Natural killer cell treated with Interleukin-12 subunit alpha and Interleukin-12 subunit beta and Interleukin-15 and Interleukin-18, amount 100 ng/mL, for 72 hours (primary cell): ENCODE data around the gene SGSH. TPM values are rescaled to one million over a fixed set of nuclear protein-coding genes. Genes with fewer than 3 reads are reported as not detected.

Experiments used
- ATAC-seq, 2 donors: fragments of 150-1000 bp; cut with Tn5 transposase in 1 of 2; sonication (Bioruptor Pico), chemical (Tn5 transposase) in 1 of 2; 2 replicates each; pipeline ENCODE4 v1.10.0; 2021
- DNase-seq: peaks from one replicate; pipeline ENCODE4 v3.0.0; 2022; ENCODE audit warnings: low spot score
- H3K27ac Mint-ChIP-seq, 2 donors: 1 replicate in 1 of 2; 2 replicates in 1 of 2; pipeline ENCODE4 v1.8.0; 2022; ENCODE audit warnings: mixed read lengths in 2 of 2, mild to moderate bottlenecking in 1 of 2, moderate library complexity in 1 of 2
- H3K27me3 Mint-ChIP-seq, 2 donors: 1 replicate in 1 of 2; 2 replicates in 1 of 2; pipeline ENCODE4 v1.8.0; 2022; ENCODE audit warnings: mixed read lengths in 2 of 2
- H3K36me3 Mint-ChIP-seq: one replicate; pipeline ENCODE4 v1.8.0; 2022; ENCODE audit warnings: mixed read lengths
- H3K4me1 Mint-ChIP-seq, 2 donors: 1 replicate in 1 of 2; 2 replicates in 1 of 2; pipeline ENCODE4 v1.8.0; 2022; ENCODE audit warnings: low read depth in 2 of 2, mixed read lengths in 2 of 2, mild to moderate bottlenecking in 1 of 2
- H3K4me3 Mint-ChIP-seq: one replicate; pipeline ENCODE4 v1.8.0; 2022; ENCODE audit warnings: mixed read lengths
- H3K9me3 Mint-ChIP-seq: 2 replicates; pipeline ENCODE4 v1.8.0; 2022; ENCODE audit warnings: mixed read lengths
- total RNA-seq, 2 donors: library from RNA; stranded (reverse); gene quantifications; one replicate each; pipeline ENCODE4 v1.2.3, GENCODE V29; 2022

Gene SGSH
- total RNA-seq, 2 donors from 2014 or later = 9.9 to 32.4 TPM

GRCh38 chr17:80216473-80217456, 3.4 kb downstream of the SGSH start:
- H3K4me1 Mint-ChIP-seq = peaks cover 22 to 24% of the 10 kb centered on the region in 2 donors
- H3K36me3 Mint-ChIP-seq = no peaks in the 10 kb centered on the region
- ATAC-seq (no peak), DNase-seq (no peak)
- peak overlapping the region in 1 of 2 donors; percentile 55 for H3K27ac Mint-ChIP-seq
- no peaks in the 10 kb centered on the region for H3K27me3 Mint-ChIP-seq
- no peaks in the 10 kb centered on the region for H3K9me3 Mint-ChIP-seq
- H3K4me3 Mint-ChIP-seq = no peak overlapping the region

DNA sequence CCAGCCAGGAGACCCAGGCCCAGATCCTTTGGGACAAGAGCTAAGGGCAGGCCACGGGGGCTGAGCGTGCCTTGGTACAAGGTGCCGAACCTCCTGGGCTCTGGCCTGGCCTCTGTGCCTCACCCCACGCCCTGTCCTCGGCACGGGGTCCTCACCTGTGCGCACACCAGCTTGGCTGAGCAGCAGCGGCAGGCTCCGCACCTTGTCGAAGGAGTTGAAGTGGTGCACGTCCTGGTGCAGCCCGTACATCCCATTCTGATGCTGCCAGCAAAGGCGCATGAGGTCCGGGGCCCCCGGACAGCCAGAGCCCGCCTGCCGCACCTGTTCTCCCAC, 5.3 kb downstream of the SGSH start:
- ATAC-seq (no peak), DNase-seq (no peak)
- H3K9me3 Mint-ChIP-seq = no peaks in the 10 kb centered on the region
- no peaks in the 10 kb centered on the region for H3K36me3 Mint-ChIP-seq
- H3K27ac Mint-ChIP-seq = no peak overlapping the region
- no peak overlapping the region for H3K4me3 Mint-ChIP-seq
- H3K4me1 Mint-ChIP-seq = peaks cover 19 to 24% of the 10 kb centered on the region in 2 donors
- no peaks in the 10 kb centered on the region for H3K27me3 Mint-ChIP-seq

- Mint-ChIP-seq H3K9me3 (no peaks in the 10 kb centered on the region), H3K36me3 (no peaks in the 10 kb centered on the region), H3K4me1 (peaks cover 13 to 19% of the 10 kb centered on the region in 2 donors), H3K27ac (no peak overlapping the region), H3K27me3 (no peaks in the 10 kb centered on the region), H3K4me3 (no peak overlapping the region)
- no peak for DNase-seq
- no peak for ATAC-seq
Observed at GRCh38 chr17:80214012-80214877, 5.9 kb downstream of the SGSH start.

- ATAC-seq (no peak), DNase-seq (no peak)
- Mint-ChIP-seq H3K4me3 (no peak overlapping the region), H3K27me3 (no peaks in the 10 kb centered on the region), H3K27ac (no peak overlapping the region), H3K4me1 (peaks cover 10 to 12% of the 10 kb centered on the region in 2 donors), H3K36me3 (no peaks in the 10 kb centered on the region), H3K9me3 (no peaks in the 10 kb centered on the region)
Observed at GRCh38 chr17:80213643-80213975, 6.5 kb downstream of the SGSH start.

- Mint-ChIP-seq H3K36me3 (no peaks in the 10 kb centered on the region), H3K4me3 (no peak overlapping the region), H3K27ac (no peak overlapping the region), H3K4me1 (peaks cover 7 to 9% of the 10 kb centered on the region in 2 donors), H3K9me3 (no peaks in the 10 kb centered on the region), H3K27me3 (no peaks in the 10 kb centered on the region)
- DNase-seq (no peak), ATAC-seq (no peak)
Observed at GRCh38 chr17:80212962-80213642, 7.0 kb downstream of the SGSH start.

GRCh38 chr17:80212511-80212910, 7.6 kb downstream of the SGSH start:
- Mint-ChIP-seq H3K4me1 (peaks cover 4 to 6% of the 10 kb centered on the region in 2 donors), H3K4me3 (no peak overlapping the region), H3K27me3 (no peaks in the 10 kb centered on the region), H3K9me3 (no peaks in the 10 kb centered on the region), H3K36me3 (no peaks in the 10 kb centered on the region), H3K27ac (no peak overlapping the region)
- DNase-seq = no peak
- no peak for ATAC-seq

DNA sequence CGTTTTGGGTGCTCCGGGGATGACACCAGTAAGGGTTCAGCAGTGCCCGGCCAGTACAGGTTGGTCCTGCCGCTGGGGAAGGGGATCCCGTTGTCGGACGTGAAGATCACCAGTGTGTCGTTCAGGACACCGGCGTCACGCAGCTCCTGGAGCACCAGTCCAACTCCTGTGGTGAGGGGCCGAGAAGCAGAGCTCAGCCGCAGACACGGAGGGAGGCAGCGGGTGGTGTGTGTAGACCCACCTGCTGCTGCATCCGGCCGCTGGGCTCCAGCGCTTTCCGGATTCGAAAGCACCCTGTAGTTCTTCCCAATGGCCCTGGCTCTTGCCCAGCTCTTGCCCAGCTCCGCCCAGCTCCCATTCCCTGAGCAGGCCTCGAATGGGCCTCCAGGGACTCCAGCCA, 8.0 kb downstream of the SGSH start:
- no peaks in the 10 kb centered on the region for H3K36me3 Mint-ChIP-seq
- no peaks in the 10 kb centered on the region for H3K27me3 Mint-ChIP-seq
- H3K27ac Mint-ChIP-seq = no peak overlapping the region
- no peaks in the 10 kb centered on the region for H3K9me3 Mint-ChIP-seq
- no peak overlapping the region for H3K4me3 Mint-ChIP-seq
- H3K4me1 Mint-ChIP-seq = peaks cover 0 to 2% of the 10 kb centered on the region in 2 donors
- DNase-seq (no peak), ATAC-seq (no peak)

DNA sequence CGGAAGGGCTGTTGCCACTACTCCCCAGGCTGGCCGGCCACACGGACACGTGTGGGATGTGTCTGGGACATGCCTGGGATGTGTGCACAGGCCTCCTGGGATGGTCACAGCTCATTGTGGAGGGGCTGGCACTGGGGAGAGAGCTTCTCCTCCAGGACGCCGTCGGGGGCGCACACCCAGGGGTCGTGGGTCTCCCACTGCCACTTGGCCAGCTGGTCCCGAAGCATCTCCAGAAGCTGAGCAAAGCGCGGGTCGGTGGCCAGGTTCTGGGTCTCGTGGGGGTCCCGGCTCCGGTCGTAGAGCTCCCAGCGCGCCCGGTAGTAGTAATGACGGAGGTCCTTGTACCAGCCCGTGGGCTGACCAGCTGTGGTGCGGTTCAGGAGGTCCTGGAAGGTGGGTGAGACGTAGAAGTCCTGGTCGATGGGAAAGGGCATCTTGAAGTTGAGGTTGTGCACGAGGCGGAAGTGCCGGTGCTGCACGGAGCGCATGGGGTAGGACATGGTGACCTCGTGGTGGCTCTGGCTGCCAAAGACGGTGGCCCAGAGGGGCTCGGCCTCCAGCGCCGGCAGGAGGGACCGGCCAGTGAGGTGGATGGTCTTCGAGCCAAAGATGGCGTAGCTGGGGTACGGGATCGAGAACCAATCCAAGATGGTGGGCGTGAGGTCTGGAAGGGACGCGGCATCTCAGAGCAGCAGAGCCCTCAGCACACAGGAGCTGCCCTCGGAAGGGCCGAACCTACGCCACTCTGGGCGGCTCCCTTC, 9.6 kb downstream of the SGSH start:
- Mint-ChIP-seq H3K36me3 (no peaks in the 10 kb centered on the region), H3K4me1 (no peaks in the 10 kb centered on the region), H3K27ac (no peak overlapping the region), H3K4me3 (no peak overlapping the region), H3K27me3 (no peaks in the 10 kb centered on the region), H3K9me3 (no peaks in the 10 kb centered on the region)
- DNase-seq (no peak), ATAC-seq (no peak)

- H3K27me3 Mint-ChIP-seq = no peaks in the 10 kb centered on the region
- no peak overlapping the region for H3K4me3 Mint-ChIP-seq
- no peak for ATAC-seq
- no peaks in the 10 kb centered on the region for H3K36me3 Mint-ChIP-seq
- DNase-seq = no peak
- H3K27ac Mint-ChIP-seq = no peak overlapping the region
- H3K4me1 Mint-ChIP-seq = no peaks in the 10 kb centered on the region
- H3K9me3 Mint-ChIP-seq = no peaks in the 10 kb centered on the region
Observed at GRCh38 chr17:80209765-80210164, 10.4 kb downstream of the SGSH start.

DNA sequence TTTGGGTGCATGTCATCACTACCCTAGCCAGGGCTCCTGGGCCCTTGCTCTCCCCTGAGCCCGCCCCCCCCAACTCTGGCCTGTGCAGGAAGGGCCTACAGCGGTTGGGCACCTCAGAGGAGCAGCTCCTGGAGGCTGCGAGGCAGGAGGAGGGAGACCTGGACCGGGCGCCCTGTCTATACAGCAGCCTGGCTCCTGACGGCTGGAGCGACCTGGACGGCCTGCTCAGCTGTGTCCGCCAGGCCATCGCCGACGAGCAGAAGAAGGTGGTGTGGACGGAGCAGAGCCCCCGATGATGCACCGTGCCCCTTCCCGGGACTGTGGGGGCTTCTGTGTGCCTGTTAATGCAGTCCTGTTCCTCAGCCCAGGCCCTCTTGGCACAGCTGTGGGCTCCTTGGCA, 12.1 kb downstream of the SGSH start:
- H3K9me3 Mint-ChIP-seq = no peaks in the 10 kb centered on the region
- H3K4me3 Mint-ChIP-seq = no peak overlapping the region
- no peaks in the 10 kb centered on the region for H3K27me3 Mint-ChIP-seq
- no peaks in the 10 kb centered on the region for H3K36me3 Mint-ChIP-seq
- no peak for DNase-seq
- no peak for ATAC-seq
- no peak overlapping the region for H3K27ac Mint-ChIP-seq
- no peaks in the 10 kb centered on the region for H3K4me1 Mint-ChIP-seq

DNA sequence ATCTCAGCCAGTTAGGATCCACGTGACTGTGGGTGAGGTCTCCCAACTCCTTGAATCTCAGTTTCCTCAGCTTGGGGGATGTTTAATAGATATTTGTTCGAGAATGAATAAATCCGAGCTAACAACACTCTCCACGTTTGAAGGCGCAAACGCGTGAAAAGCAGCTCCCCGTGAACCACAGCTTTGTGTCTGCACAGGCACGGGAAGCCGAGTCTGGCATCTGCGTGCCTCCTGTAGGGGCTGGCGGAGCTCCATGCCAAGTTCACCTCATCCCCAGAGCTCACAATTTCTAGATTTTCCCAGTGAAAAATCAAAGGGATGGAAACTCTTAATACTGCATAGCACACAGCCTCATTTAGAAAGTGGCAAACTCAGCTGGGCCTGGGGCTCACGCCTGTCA, 14.3 kb downstream of the SGSH start:
- Mint-ChIP-seq H3K9me3 (no peaks in the 10 kb centered on the region), H3K36me3 (no peaks in the 10 kb centered on the region), H3K4me1 (no peaks in the 10 kb centered on the region), H3K27me3 (no peaks in the 10 kb centered on the region), H3K27ac (no peak overlapping the region), H3K4me3 (no peak overlapping the region)
- DNase-seq = no peak
- no peak for ATAC-seq

- Mint-ChIP-seq H3K27me3 (no peaks in the 10 kb centered on the region), H3K4me1 (no peaks in the 10 kb centered on the region), H3K36me3 (no peaks in the 10 kb centered on the region), H3K4me3 (no peak overlapping the region), H3K27ac (no peak overlapping the region), H3K9me3 (no peaks in the 10 kb centered on the region)
- DNase-seq = no peak
- ATAC-seq = no peak
Observed at GRCh38 chr17:80204626-80205468, 15.3 kb downstream of the SGSH start.
